HepG2 (cell line): ENCODE data around the gene REM2. TPM values are rescaled to one million over a fixed set of nuclear protein-coding genes. Genes with fewer than 3 reads are reported as not detected.

Experiments used
- ATAC-seq: fragments of 200-7000 bp; cut with Tn5 transposase; 3 replicates; pipeline ENCODE4 v1.9.1; 2020; ENCODE audit warnings: mild to moderate bottlenecking, moderate library complexity
- BruUV-seq: library from RNA; stranded (reverse); fragments of 400-500 nt; replicated peaks from 2 replicates; lab custom pipeline; 2021; lab: Mats Ljungman, UMichigan
- CTCF ChIA-PET: fragments of 300-600 bp; formaldehyde crosslinking; extraction: SDS; loops from one replicate; lab custom pipeline; 2021; ENCODE audit warnings: low total read pairs, inconsistent platforms, low intra/inter-chr PET ratio; lab: Yijun Ruan, JAX
- POLR2A ChIA-PET: fragments of 350-600 bp; sonication (Branson Sonifier 250); formaldehyde crosslinking; loops from one replicate; lab custom pipeline; 2020; ENCODE audit warnings: antibody characterized with exemption, inconsistent platforms; lab: Yijun Ruan, JAX
- DNase-seq: peaks from one replicate; pipeline ENCODE4 v3.0.0-alpha.2; 2015; ENCODE audit warnings: low spot score
- FAIRE-seq: peaks from 3 replicates; lab custom pipeline; 2011; peaks lifted over from hg19 to GRCh38; lab: Jason Lieb, UNC
- H2AFZ ChIP-seq: one replicate; pipeline ENCODE4 v1.6.1; 2011; ENCODE audit warnings: low read length, inconsistent platforms
- H3K27ac ChIP-seq: fragments of 300-600 bp; 3 replicates; pipeline ENCODE4 v1.8.0; 2011; ENCODE audit warnings: mixed run types, mild to moderate bottlenecking, mixed read lengths, low read length, inconsistent platforms; ENCODE audit not compliant: insufficient read depth; ENCODE audit errors: extremely low read length
- H3K27me3 ChIP-seq, 2 experiments: fragments of 200-600 bp in 1 of 2; 2 replicates in 1 of 2; 3 replicates in 1 of 2; pipeline versions ENCODE4 v1.6.0 to v1.8.0; 2011; ENCODE audit warnings: low read length in 2 of 2, mild to moderate bottlenecking in 2 of 2, moderate library complexity in 2 of 2, inconsistent platforms in 1 of 2; ENCODE audit not compliant: insufficient read depth in 2 of 2, control insufficient read depth in 1 of 2
- H3K36me3 ChIP-seq, 2 experiments: fragments of 200-600 bp in 1 of 2; replicated peaks in 1 of 2; 2 replicates in 1 of 2; 3 replicates in 1 of 2; pipeline versions ENCODE4 v1.5.1 to v1.8.0; 2011; ENCODE audit warnings: low read length in 2 of 2, inconsistent platforms in 1 of 2; ENCODE audit not compliant: insufficient read depth in 2 of 2, control insufficient read depth in 1 of 2
- H3K4me1 ChIP-seq: 2 replicates; pipeline ENCODE4 v1.5.1; 2012; ENCODE audit warnings: low read length, inconsistent platforms; ENCODE audit not compliant: insufficient read depth
- H3K4me2 ChIP-seq: 2 replicates; pipeline ENCODE4 v1.6.0; 2011; ENCODE audit warnings: low read depth, low read length, inconsistent platforms
- H3K4me3 ChIP-seq, 3 experiments: fragments of 200-600 bp in 1 of 3; sonication (generic), shearing (Covaris generic) in 1 of 3; replicated peaks in 1 of 3; 2 replicates each; pipeline ENCODE4 v1.5.1; 2011 to 2016; ENCODE audit warnings: low read length in 3 of 3, inconsistent platforms in 2 of 3, low read depth in 2 of 3, mild to moderate bottlenecking in 2 of 3, control low read depth in 1 of 3, mixed read lengths in 1 of 3; ENCODE audit not compliant: insufficient read depth in 1 of 3
- H3K79me2 ChIP-seq: one replicate; pipeline ENCODE4 v1.6.1; 2011; ENCODE audit warnings: low read length, inconsistent platforms; ENCODE audit not compliant: insufficient read depth
- H3K9ac ChIP-seq: 2 replicates; pipeline ENCODE4 v1.6.0; 2011; ENCODE audit warnings: mild to moderate bottlenecking, low read depth, low read length, inconsistent platforms; ENCODE audit not compliant: insufficient read depth
- H3K9me3 ChIP-seq: 2 replicates; pipeline ENCODE4 v1.5.1; 2012; ENCODE audit warnings: mild to moderate bottlenecking, low read length
- H4K20me1 ChIP-seq: 2 replicates; pipeline ENCODE4 v1.6.0; 2011; ENCODE audit warnings: inconsistent platforms, mild to moderate bottlenecking, low read length, moderate library complexity; ENCODE audit not compliant: insufficient read depth
- NFRKB ChIP-seq: fragments of 450-650 bp; IDR thresholded peaks from 2 replicates; pipeline ENCODE4 v1.6.1; 2017
- STAG1 ChIP-seq: sonication (generic); formaldehyde crosslinking; IDR thresholded peaks from 2 replicates; pipeline ENCODE4 v1.4.0; 2020; ENCODE audit warnings: missing genetic modification reagents
- ZNF724P ChIP-seq: sonication (generic); formaldehyde crosslinking; IDR thresholded peaks from 2 replicates; pipeline ENCODE4 v1.8.0; 2022; ENCODE audit warnings: missing genetic modification reagents, borderline replicate concordance
- WGBS: methylation state at CpG from one replicate; pipeline ENCODE4 v1.1.6; 2017; ENCODE audit warnings: low lambda C conversion rate; 5-methylcytosine and 5-hydroxymethylcytosine counted together
- in situ Hi-C: cut with HindIII; loops from 2 replicates; pipeline ENCODE4 v1.10.0; 2017; ENCODE audit warnings: low pct_unique_long_range_greater_than_20kb; ENCODE audit not compliant: extremely low pct_ligation_motif_present
- intact Hi-C: fragments of 100-400 bp; cut with micrococcal nuclease; formaldehyde crosslinking; loops from one replicate; pipeline ENCODE4 v1.10.0; 2022; ENCODE audit not compliant: unreplicated experiment
- polyA plus RNA-seq, 8 experiments: library from polyadenylated mRNA; depleted of rRNA in 3 of 8; stranded (reverse) in 7 of 8; unstranded in 1 of 8; fragments of >200 nt; fragmentation: Illumina TruSeq in 4 of 8; extraction: Trizol in 4 of 8; gene quantifications; 2 replicates each; pipeline versions ENCODE4 v1.2.1 to v1.2.3, GENCODE V29; 2011 to 2016; ENCODE audit warnings: low read depth in 4 of 8, missing spikeins in 1 of 8, mixed read lengths in 1 of 8; ENCODE audit not compliant: insufficient read depth in 1 of 8
- total RNA-seq, 5 experiments: library from RNA; depleted of rRNA; stranded (reverse); fragments of >200 nt; fragmentation: Illumina TruSeq; extraction: Trizol; gene quantifications; 2 replicates each; pipeline ENCODE4 v1.2.3, GENCODE V29; 2016; ENCODE audit warnings: low read depth in 1 of 5
- TF ChIP-seq, protein P1 (sequence below): sonication (generic); formaldehyde crosslinking; IDR thresholded peaks from 2 replicates; pipeline ENCODE4 v1.5.0; 2020; ENCODE audit warnings: mild to moderate bottlenecking, missing genetic modification reagents, moderate library complexity
- TF ChIP-seq, protein P2 (sequence below), 2 experiments: sonication (generic) in 1 of 2; formaldehyde crosslinking in 1 of 2; IDR thresholded peaks; 2 replicates each; pipeline versions ENCODE4 v1.4.0 to v1.6.1; 2016 to 2020; ENCODE audit warnings: borderline replicate concordance in 1 of 2, low read depth in 1 of 2, mild to moderate bottlenecking in 1 of 2, missing genetic modification reagents in 1 of 2

The REM2 gene
- total and polyA plus RNA-seq, 2 of the 13 experiments (the other 11 are each of a cell fraction or from before 2014, with no cell fraction given) = 0.20 TPM; not detected in 1

DNA sequence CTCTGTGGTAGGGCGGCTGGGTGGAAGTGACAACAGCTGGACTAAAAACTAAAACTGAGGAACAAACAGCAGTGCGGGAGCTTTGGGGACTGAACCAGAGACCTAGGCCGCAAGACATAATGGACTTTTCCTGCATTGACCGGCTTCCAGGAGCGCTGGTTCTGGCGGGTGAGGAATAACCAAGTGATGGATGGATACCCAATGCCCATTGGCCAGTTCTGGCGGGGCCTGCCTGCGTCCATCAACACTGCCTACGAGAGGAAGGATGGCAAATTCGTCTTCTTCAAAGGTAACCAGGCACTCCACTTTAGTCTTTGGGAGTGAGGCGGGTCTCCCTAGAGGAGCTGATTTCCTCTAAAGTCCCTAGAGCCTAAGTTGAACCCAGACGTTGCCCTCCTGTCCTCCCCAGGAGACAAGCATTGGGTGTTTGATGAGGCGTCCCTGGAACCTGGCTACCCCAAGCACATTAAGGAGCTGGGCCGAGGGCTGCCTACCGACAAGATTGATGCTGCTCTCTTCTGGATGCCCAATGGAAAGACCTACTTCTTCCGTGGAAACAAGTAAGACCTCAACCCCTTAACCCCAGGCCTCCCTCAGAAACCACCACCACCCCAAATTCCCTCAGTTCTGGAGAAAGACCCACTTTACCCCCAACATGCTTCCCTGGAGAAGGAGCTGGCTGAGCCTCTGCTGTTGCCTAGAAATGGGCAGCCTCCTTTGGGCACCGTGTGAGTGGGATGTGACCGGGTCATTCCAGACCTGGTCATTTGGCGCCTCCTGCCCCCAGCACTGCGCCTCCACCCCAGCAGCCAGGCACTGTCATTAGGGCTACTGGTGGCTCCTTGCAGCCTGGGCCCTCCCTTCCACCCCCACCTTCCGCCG, 38.6 kb upstream of the REM2 start:
- no TSS peak for BruUV-seq
- Histone ChIP-seq H3K4me1 (peaks cover 21% of the 10 kb centered on the region), H3K36me3 (no peaks in the 10 kb centered on the region), H3K79me2 (no peaks in the 10 kb centered on the region), H2AFZ (no peak overlapping the region), H3K9ac (no peak overlapping the region), H3K4me3 (no peak overlapping the region), H3K4me2 (no peak overlapping the region), H3K27ac (no peak overlapping the region), H4K20me1 (no peaks in the 10 kb centered on the region), H3K27me3 (peaks cover 1 to 27% of the 10 kb centered on the region in 2 experiments; a peak in 4 of 5 replicates), H3K9me3 (no peaks in the 10 kb centered on the region)
- TF ChIP-seq, protein P1, sequence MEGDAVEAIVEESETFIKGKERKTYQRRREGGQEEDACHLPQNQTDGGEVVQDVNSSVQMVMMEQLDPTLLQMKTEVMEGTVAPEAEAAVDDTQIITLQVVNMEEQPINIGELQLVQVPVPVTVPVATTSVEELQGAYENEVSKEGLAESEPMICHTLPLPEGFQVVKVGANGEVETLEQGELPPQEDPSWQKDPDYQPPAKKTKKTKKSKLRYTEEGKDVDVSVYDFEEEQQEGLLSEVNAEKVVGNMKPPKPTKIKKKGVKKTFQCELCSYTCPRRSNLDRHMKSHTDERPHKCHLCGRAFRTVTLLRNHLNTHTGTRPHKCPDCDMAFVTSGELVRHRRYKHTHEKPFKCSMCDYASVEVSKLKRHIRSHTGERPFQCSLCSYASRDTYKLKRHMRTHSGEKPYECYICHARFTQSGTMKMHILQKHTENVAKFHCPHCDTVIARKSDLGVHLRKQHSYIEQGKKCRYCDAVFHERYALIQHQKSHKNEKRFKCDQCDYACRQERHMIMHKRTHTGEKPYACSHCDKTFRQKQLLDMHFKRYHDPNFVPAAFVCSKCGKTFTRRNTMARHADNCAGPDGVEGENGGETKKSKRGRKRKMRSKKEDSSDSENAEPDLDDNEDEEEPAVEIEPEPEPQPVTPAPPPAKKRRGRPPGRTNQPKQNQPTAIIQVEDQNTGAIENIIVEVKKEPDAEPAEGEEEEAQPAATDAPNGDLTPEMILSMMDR (CRISPR knock-in tag) = peak; percentile 41
- TF ChIP-seq STAG1 (CRISPR knock-in tag) (peak; percentile 30; the same call in 1 of the 2 replicates), ZNF724P (no peak), NFRKB (no peak)
- TF ChIP-seq, protein P2, sequence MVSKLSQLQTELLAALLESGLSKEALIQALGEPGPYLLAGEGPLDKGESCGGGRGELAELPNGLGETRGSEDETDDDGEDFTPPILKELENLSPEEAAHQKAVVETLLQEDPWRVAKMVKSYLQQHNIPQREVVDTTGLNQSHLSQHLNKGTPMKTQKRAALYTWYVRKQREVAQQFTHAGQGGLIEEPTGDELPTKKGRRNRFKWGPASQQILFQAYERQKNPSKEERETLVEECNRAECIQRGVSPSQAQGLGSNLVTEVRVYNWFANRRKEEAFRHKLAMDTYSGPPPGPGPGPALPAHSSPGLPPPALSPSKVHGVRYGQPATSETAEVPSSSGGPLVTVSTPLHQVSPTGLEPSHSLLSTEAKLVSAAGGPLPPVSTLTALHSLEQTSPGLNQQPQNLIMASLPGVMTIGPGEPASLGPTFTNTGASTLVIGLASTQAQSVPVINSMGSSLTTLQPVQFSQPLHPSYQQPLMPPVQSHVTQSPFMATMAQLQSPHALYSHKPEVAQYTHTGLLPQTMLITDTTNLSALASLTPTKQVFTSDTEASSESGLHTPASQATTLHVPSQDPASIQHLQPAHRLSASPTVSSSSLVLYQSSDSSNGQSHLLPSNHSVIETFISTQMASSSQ (IDR thresholded peaks at IDR 0.05; ENCODE audit: low read depth) = no peak
- TF ChIP-seq, protein P2 (CRISPR knock-in tag; IDR thresholded peaks at IDR 0.05; ENCODE audit: borderline replicate concordance) = no peak
- in situ Hi-C loops (loop anchor here (5.0 kb wide), 1 partner anchor 287 kb away; no protein-coding TSS in a partner anchor), intact Hi-C loops (no loop called here)
- no peak for DNase-seq
- ChIA-PET CTCF (no interaction called here), POLR2A (interaction anchor here (0.8 kb wide), 1 partner anchor 22 kb away, joined by 3 read pairs; no protein-coding TSS in a partner anchor)
- WGBS = 75% methylated on average over 22 of the region's 22 CpGs
- FAIRE-seq = no peak
- ATAC-seq = no peak
